Activated CD4-positive, alpha-beta memory T cell treated with anti-CD3 and anti-CD28 coated beads, Interleukin-2, amount 10 ng/mL, durations not matched to agents 7 days and 5 days (primary cell): Measurements from ENCODE around the gene PLET1. TPM values are rescaled to one million over a fixed set of nuclear protein-coding genes. Genes with fewer than 3 reads are reported as not detected.

Source experiments
- CTCF ChIA-PET: fragments of 350-600 bp; sonication (Branson Sonifier 250); formaldehyde crosslinking; loops from one replicate; lab custom pipeline; 2021; ENCODE audit warnings: antibody characterized with exemption, inconsistent platforms; lab: Charles Lee
- POLR2A ChIA-PET: fragments of 350-600 bp; sonication (Branson Sonifier 250); formaldehyde crosslinking; loops from one replicate; lab custom pipeline; 2021; ENCODE audit warnings: antibody characterized with exemption; lab: Charles Lee
- DNase-seq: peaks from one replicate; pipeline ENCODE4 v3.0.0-alpha.2; 2020
- H3K27ac Mint-ChIP-seq: one replicate; pipeline ENCODE4 v1.8.0; 2021; ENCODE audit warnings: mild to moderate bottlenecking, mixed read lengths
- H3K27me3 Mint-ChIP-seq: one replicate; pipeline ENCODE4 v1.8.0; 2021; ENCODE audit warnings: mixed read lengths
- H3K36me3 Mint-ChIP-seq: one replicate; pipeline ENCODE4 v1.8.0; 2021; ENCODE audit warnings: low read depth, mixed read lengths
- H3K4me1 Mint-ChIP-seq: one replicate; pipeline ENCODE4 v1.8.0; 2021; ENCODE audit warnings: mixed read lengths
- H3K4me3 Mint-ChIP-seq: one replicate; pipeline ENCODE4 v1.8.0; 2021; ENCODE audit warnings: mild to moderate bottlenecking, mixed read lengths
- H3K9me3 Mint-ChIP-seq: one replicate; pipeline ENCODE4 v1.8.0; 2021; ENCODE audit warnings: mixed read lengths
- total RNA-seq, 2 experiments: library from RNA; stranded (reverse); gene quantifications; one replicate each; pipeline ENCODE4 v1.2.3, GENCODE V29; 2021

PLET1 gene
- total RNA-seq, 2 experiments from 2014 or later, result not detected

DNA sequence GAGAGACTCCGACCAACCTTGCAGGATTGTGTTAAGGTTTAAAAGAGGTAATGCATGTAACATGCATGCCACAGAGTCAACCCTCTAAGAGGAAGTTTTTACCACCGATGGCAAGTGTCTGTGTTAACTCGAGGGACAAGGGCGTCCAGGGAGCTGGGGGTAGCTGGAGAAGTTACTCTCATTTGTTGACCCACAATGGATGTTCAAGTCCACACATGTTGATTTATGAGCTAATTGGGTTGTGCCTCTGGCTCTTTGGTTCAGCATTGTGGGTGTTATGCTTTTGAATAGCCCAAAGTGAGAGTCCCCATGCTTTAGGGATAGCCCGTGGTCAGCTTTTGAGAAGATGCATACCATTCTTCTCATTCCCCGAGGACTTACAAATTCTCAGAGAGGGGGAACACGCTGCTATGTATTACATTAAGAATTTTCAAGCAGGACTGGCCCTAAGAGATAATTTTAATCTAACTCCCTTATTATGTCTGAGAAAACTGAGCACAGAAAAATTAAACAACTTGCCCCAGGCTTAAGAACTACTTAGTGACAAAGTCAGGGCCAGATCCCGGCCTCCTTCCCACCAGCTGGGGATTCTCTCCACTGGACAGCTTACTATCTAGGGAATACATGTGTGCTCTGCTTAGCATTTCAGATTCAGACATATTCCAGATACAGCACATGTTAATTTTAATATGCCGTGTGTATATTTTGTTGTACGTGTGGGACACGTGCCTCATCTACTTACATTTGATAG lies 5.2 kb upstream of the PLET1 start:
- H3K27ac Mint-ChIP-seq, result no peak overlapping the region
- H3K27me3 Mint-ChIP-seq, result no peaks in the 10 kb centered on the region
- no peak for DNase-seq
- H3K4me3 Mint-ChIP-seq, result no peak overlapping the region
- no peaks in the 10 kb centered on the region for H3K4me1 Mint-ChIP-seq
- ChIA-PET POLR2A (no interaction called here), CTCF (interaction anchor here (1.7 kb wide), 1 partner anchor 15 kb away, joined by 7 read pairs; no protein-coding TSS in a partner anchor)
- no peaks in the 10 kb centered on the region for H3K36me3 Mint-ChIP-seq
- no peaks in the 10 kb centered on the region for H3K9me3 Mint-ChIP-seq

DNA sequence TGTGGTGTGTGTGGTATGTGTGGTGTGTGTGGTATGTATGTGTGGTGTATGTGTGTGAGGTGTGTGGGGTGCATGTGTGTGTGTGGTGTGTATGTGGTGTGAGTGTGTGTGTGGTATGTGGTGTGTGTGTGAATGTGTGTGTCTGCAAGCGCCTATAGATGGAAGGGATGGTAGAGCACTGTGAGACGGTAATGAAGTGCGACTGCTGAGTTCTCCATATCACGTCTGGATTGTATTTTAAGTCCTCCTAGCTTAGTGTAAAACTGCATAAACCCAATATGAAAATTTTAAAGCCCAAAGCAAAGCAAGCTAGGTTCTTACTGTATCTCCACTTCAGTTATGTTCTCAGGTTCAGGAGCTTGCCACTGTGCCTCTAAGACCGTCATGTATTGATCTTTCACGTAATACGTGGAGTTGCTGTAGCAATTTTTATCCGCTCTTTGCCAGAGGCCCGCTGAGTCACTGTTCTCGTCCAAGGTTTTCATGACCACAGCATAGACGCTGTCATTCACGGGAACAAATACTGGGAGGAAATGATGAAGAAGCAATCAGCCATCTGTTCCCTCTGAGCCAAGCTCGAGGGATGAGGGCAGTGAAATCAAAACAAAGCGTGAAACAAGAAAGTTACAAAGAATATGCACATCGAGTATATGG lies 5.5 kb downstream of the PLET1 start:
- Mint-ChIP-seq H3K4me1 (no peaks in the 10 kb centered on the region), H3K27ac (no peak overlapping the region), H3K36me3 (no peaks in the 10 kb centered on the region), H3K9me3 (no peaks in the 10 kb centered on the region), H3K27me3 (no peaks in the 10 kb centered on the region), H3K4me3 (no peak overlapping the region)
- no peak for DNase-seq
- ChIA-PET POLR2A (no interaction called here), CTCF (interaction anchor here (1.1 kb wide), 1 partner anchor 25 kb away, joined by 3 read pairs; no protein-coding TSS in a partner anchor)

DNA sequence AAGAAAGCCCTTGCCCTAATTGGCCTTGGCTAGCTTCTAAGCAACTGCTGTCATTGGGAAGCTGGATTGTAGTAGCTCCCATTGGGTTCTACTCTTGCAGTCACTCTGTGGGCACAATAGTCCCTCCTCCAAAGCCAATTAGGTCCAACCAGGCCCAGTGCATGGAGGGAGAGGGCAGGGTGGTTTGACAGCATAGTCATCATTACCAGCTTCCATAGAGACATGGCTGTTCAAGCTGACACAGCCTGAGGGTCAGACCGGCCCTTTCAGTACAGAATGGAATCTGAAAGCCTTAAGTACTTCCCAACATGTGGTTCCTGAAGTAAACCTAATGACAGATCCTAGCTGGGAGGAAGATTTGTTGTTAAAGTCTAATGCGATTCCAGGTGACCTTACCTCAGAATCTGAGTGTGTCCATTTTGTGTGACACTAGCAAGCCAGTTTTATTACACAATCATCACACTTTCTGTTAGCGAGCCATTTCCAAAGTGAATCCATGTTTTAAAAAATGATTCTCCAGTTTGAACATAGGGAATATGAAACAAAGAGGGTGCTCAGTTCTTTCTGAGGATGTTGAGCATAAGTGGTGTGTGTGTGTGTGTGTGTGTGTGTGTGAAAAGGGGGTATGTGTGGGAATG lies 6.9 kb downstream of the PLET1 start:
- H3K27me3 Mint-ChIP-seq, result no peaks in the 10 kb centered on the region
- H3K36me3 Mint-ChIP-seq, result no peaks in the 10 kb centered on the region
- no peaks in the 10 kb centered on the region for H3K4me1 Mint-ChIP-seq
- ChIA-PET POLR2A (no interaction called here), CTCF (no interaction called here)
- no peaks in the 10 kb centered on the region for H3K9me3 Mint-ChIP-seq
- H3K27ac Mint-ChIP-seq, result no peak overlapping the region
- DNase-seq, result no peak
- no peak overlapping the region for H3K4me3 Mint-ChIP-seq

DNA sequence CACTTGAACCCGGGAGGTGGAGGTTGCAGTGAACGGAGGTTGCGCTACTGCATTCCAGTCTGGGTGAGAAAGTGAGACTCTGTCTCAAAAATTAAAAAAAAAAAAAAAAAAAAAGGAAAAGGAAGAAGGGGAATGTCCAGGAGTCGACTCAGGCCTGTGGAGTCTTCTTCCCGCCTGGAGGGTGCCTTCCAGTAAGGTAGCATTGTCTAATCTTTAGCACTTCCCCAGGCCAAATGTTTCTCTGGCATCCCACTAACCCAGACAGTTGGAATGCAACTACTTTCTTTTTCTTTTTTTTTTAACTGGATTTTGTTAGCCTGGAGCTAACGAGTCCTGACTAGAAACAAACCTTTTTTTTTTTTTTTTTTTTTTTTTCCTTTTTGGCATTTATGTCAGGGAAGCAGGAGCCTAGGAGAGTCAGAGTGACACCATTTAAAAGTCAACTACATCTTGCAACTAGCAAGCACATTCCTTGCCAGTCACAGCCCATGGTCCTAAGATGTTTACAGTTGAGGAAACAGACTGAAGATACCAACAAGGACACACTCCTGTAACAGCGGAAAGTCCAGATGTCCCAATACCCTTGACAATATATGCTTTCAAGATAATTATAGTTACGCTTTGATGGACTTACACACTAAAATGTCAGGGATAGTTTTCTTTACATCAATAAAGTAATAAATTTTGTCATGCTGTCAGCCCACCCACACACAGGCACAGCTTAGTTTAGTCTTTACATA lies 10.6 kb downstream of the PLET1 start:
- Mint-ChIP-seq H3K27me3 (peaks cover 1% of the 10 kb centered on the region), H3K27ac (no peak overlapping the region), H3K36me3 (no peaks in the 10 kb centered on the region), H3K4me1 (no peaks in the 10 kb centered on the region), H3K4me3 (no peak overlapping the region), H3K9me3 (no peaks in the 10 kb centered on the region)
- ChIA-PET CTCF (interaction anchor here (0.7 kb wide), 1 partner anchor 31 kb away, joined by 6 read pairs; no protein-coding TSS in a partner anchor), POLR2A (no interaction called here)
- DNase-seq, result no peak

DNA sequence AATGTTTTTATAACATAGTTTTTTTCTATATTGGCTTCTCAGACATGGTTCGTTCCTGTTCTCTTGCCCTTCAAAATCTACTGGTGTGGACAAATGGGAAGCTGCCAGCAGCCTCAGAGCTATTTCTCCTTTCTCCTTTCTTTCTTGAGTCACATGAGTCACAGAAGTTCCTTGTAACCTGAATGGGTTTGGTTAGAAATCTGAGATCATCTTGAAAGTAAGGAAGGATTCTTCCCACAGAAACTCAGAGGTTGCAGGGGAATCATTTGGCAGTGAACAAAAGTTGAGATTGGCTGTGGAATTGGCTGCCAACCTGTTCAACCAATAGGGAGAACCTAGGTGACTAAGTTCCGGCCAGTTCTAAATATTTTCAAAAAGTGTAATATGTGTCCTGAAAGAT lies 12.5 kb downstream of the PLET1 start:
- CTCF ChIA-PET, result no interaction called here
- POLR2A ChIA-PET, result no interaction called here
- Mint-ChIP-seq H3K36me3 (no peaks in the 10 kb centered on the region), H3K27ac (no peak overlapping the region), H3K9me3 (no peaks in the 10 kb centered on the region), H3K27me3 (peaks cover 4% of the 10 kb centered on the region), H3K4me1 (no peaks in the 10 kb centered on the region), H3K4me3 (no peak overlapping the region)
- no peak for DNase-seq

DNA sequence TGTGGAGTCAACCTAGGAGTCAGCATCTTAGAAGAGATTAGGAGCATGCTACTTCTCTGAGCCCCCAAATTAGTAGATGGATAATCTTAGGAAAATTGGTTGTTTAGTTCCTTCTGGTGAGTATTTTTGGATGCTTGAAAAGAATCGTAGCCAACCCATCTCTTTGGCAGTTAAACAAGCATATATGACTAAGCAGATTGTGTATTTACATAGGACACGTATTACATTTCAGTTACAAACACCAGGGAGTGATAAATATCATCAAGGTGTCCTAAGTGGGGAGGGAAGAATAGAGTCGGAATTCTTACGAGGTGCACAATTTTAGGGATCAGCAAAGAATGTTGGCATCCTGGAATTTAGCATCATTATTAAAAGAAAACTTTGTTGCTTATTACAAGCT lies 13.5 kb downstream of the PLET1 start:
- Mint-ChIP-seq H3K36me3 (peaks cover 4% of the 10 kb centered on the region), H3K27me3 (peaks cover 4% of the 10 kb centered on the region), H3K4me3 (no peak overlapping the region), H3K9me3 (no peaks in the 10 kb centered on the region), H3K27ac (no peak overlapping the region), H3K4me1 (no peaks in the 10 kb centered on the region)
- DNase-seq, result no peak
- ChIA-PET CTCF (no interaction called here), POLR2A (no interaction called here)

DNA sequence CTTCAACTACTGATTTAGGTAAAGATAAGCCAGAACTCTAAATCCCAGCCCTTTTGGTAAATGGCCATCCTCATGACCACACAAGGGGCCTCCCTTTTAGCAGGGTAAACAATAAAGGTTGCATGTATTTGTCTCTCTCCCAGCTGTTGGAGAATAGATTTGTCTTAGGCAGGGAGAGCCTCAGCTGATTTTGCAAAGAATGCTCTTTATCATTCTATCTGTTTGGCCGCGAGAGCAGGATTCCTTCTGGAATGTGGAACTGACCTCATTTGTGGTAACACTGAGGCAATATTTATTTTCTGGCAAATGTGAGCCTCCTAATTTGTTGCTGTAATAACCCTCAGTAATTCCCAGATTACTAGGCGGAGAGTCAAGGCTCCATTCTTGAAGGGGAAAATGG lies 19.2 kb downstream of the PLET1 start:
- Mint-ChIP-seq H3K9me3 (no peaks in the 10 kb centered on the region), H3K36me3 (peaks cover 39% of the 10 kb centered on the region), H3K4me3 (no peak overlapping the region), H3K4me1 (no peaks in the 10 kb centered on the region), H3K27ac (no peak overlapping the region), H3K27me3 (peaks cover 4% of the 10 kb centered on the region)
- ChIA-PET POLR2A (interaction anchor here (1.4 kb wide), 1 partner anchor 15 kb away, joined by 4 read pairs; no protein-coding TSS in a partner anchor), CTCF (interaction anchor here (1.2 kb wide), 1 partner anchor 39 kb away, joined by 4 read pairs; no protein-coding TSS in a partner anchor)
- no peak for DNase-seq

DNA sequence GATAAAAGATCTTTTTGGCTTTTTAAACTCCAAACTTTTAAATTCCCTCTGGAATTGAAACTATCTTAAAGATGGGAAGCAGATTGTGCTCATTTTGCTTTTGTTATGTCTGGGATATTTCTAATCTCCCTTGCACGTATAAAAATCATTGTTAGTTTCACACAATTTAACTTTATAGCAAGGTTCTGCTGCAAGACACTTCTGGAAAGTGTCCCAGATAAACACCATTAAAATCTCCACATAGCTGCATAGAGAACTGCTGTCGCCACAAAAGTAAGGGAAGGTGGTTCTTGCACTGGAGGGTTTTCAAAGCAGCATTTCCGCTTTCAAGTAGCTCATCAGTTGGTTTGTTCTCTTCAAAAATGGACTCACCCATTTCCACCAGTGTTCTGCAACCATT lies 22.6 kb downstream of the PLET1 start:
- ChIA-PET POLR2A (interaction anchor here (1.2 kb wide), 1 partner anchor 11 kb away, joined by 3 read pairs; the partner anchor contains the start of gene PTS), CTCF (no interaction called here)
- Mint-ChIP-seq H3K27me3 (no peaks in the 10 kb centered on the region), H3K36me3 (peaks cover 57% of the 10 kb centered on the region), H3K9me3 (no peaks in the 10 kb centered on the region), H3K27ac (no peak overlapping the region), H3K4me3 (no peak overlapping the region), H3K4me1 (no peaks in the 10 kb centered on the region)
- DNase-seq, result no peak

DNA sequence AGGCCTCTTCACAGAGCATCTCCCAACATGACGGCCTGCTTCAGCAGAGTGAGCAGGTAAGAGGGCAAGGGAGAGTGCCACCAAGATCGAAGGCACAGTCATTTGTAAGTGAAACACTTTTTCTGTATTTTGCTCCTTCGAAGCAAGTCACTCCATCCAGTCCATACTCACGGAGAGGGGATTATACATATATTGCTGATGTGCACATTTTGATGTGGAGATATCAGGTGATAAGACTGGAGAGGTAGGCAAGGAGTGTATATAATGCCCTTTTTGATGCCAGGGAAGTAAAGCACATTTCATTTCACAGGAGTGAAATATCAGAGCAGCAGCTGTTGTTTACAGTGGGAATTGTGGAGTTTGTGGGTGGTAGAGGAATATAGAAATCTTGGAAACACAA lies 23.2 kb downstream of the PLET1 start:
- Mint-ChIP-seq H3K27me3 (no peaks in the 10 kb centered on the region), H3K4me3 (no peak overlapping the region), H3K4me1 (no peaks in the 10 kb centered on the region), H3K9me3 (no peaks in the 10 kb centered on the region), H3K36me3 (peaks cover 52% of the 10 kb centered on the region), H3K27ac (no peak overlapping the region)
- DNase-seq, result no peak
- ChIA-PET CTCF (no interaction called here), POLR2A (no interaction called here)

DNA sequence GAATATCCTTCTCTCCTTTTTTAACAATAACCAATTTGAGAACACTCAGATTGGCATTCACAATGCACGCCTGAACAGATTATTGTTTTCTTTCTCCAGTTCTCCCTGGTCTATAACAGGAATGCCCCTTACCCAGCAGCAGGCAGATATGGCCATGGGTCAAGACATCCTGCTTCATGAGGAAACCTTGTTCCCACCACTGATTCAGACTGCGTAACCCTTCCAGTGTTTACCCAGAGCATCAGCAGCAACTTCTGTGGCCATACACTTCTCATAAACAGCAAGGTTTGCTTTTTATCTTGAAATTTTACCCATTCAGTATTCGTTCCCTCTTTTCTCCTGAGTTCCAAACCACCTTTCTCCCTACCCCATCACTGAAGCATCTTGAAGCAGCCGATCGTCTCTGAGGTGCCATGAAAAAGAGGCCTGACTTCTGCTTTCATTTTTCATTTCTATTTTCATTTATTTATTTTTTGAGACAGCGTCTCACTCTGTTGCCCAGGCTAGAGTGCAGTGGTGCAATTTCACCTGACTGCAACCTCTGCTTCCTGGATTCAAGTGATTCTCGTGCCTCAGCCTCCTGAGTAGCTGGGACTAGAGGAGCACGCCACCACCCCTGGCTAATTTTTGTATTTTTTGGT lies 24.8 kb downstream of the PLET1 start:
- CTCF ChIA-PET, result no interaction called here

DNA sequence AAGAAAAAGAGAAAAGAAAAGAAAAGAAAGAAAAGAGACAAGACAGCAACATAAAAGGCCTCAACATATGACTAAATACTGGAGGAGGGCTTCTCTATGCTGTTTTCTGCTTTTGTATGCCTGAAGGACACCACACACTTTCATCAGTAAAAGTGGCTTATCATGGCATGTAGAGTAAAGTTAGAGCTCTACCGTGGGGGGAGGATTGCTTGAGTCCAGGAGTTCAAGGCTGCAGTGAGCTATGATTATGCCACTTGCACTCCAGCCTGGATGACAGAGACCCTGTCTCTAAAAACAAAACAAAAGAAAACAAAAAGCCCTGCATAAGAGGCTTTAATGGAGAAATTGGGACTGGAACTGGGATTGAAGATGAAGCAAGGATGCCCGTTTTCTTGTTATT lies 28.7 kb downstream of the PLET1 start:
- H3K9me3 Mint-ChIP-seq, result no peaks in the 10 kb centered on the region
- no peak overlapping the region for H3K4me3 Mint-ChIP-seq
- DNase-seq, result no peak
- H3K27me3 Mint-ChIP-seq, result no peaks in the 10 kb centered on the region
- H3K27ac Mint-ChIP-seq, result no peak overlapping the region
- H3K36me3 Mint-ChIP-seq, result peaks cover 62% of the 10 kb centered on the region
- ChIA-PET POLR2A (no interaction called here), CTCF (interaction anchor here (1.2 to 3.9 kb wide), 2 partner anchors 12 to 48 kb away, joined by 3 to 29 read pairs; no protein-coding TSS in a partner anchor)
- H3K4me1 Mint-ChIP-seq, result peaks cover 21% of the 10 kb centered on the region

More for the DNA sequence above, 24.8 kb downstream of the PLET1 start:
- no peaks in the 10 kb centered on the region for H3K4me1 Mint-ChIP-seq
- no peak for DNase-seq
- POLR2A ChIA-PET, result no interaction called here
- H3K27me3 Mint-ChIP-seq, result no peaks in the 10 kb centered on the region
- peaks cover 60% of the 10 kb centered on the region for H3K36me3 Mint-ChIP-seq
- no peak overlapping the region for H3K27ac Mint-ChIP-seq
- no peaks in the 10 kb centered on the region for H3K9me3 Mint-ChIP-seq
- H3K4me3 Mint-ChIP-seq, result no peak overlapping the region

DNA sequence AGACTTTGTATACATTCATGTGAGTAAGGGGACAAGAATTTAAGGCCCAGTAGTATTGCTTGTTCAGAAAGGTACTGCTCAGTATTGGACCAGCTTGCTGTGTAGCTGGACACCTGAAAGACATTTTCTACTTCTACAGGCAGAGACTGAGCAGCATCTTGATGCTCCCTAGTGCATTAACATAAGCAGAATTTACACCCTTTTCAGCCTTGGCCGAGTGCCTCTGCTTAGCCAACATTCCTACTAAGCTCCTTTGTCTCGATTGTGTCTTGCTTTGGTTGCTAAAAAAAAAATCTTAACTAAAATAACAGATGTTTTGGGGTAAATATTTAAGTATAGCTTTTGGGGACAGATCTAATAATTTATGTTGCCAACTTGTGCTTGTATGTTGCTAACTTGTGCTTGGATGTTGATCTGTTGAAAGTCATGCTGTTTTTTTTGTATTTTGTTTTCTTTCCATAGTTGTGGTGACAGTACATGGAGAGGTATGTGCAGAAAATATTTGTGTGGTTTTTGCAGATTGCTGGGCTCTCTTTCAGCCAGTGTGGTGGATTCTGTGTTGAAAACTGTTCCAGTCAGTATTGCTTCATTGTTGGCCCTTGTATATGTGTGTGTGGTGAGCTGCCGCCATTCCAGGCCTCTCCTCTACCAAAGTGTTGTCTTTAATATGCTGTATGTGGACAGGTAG lies 30.8 kb downstream of the PLET1 start:
- DNase-seq, result no peak
- ChIA-PET CTCF (interaction anchor here (1.1 to 3.9 kb wide), 2 partner anchors 11 to 50 kb away, joined by 3 to 29 read pairs; no protein-coding TSS in a partner anchor), POLR2A (no interaction called here)
- Mint-ChIP-seq H3K27me3 (no peaks in the 10 kb centered on the region), H3K9me3 (no peaks in the 10 kb centered on the region), H3K27ac (no peak overlapping the region), H3K36me3 (peaks cover 46% of the 10 kb centered on the region), H3K4me1 (peaks cover 29% of the 10 kb centered on the region), H3K4me3 (no peak overlapping the region)
